NCI-H1694 treated with DMSO at 0.1 percent for 48 hours (cell line): ENCODE data around the gene KLHDC8A.
A peak's percentile ranks its signal among the peaks of the same experiment; 100 is the strongest.
"Not testable (repeated sequence)": the region's sequence is repeated elsewhere in the genome, so short reads cannot be mapped to it uniquely, and the experiment has no call there.

Experiments
- DNase-seq: peaks from one replicate; lab custom pipeline; 2025; lab: John Stamatoyannopoulos, UW

The KLHDC8A gene

GRCh38 chr1:205371871-205372660, 15.3 kb upstream of the KLHDC8A start:
- DNase-seq = no peak

GRCh38 chr1:205370780-205371179, 14.1 kb upstream of the KLHDC8A start:
- DNase-seq = no peak

- DNase-seq = no peak
Observed at GRCh38 chr1:205369701-205370123, 13.0 kb upstream of the KLHDC8A start.

- DNase-seq = no peak
Observed at GRCh38 chr1:205368478-205368877, 11.8 kb upstream of the KLHDC8A start.

- no peak for DNase-seq
Observed at GRCh38 chr1:205365945-205366463, 9.3 kb upstream of the KLHDC8A start.

GRCh38 chr1:205365086-205365485, 8.4 kb upstream of the KLHDC8A start:
- DNase-seq = not testable (repeated sequence)

GRCh38 chr1:205360891-205361290, 4.2 kb upstream of the KLHDC8A start:
- no peak for DNase-seq

GRCh38 chr1:205359771-205360565, 3.2 kb upstream of the KLHDC8A start:
- no peak for DNase-seq

GRCh38 chr1:205358579-205358978, 1.9 kb upstream of the KLHDC8A start:
- DNase-seq = no peak

GRCh38 chr1:205357567-205357966, 845 bp upstream of the KLHDC8A start:
- DNase-seq = no peak

- DNase-seq = no peak
Observed at GRCh38 chr1:205355075-205355453, 1.7 kb downstream of the KLHDC8A start.

GRCh38 chr1:205354259-205355074, 2.3 kb downstream of the KLHDC8A start:
- peak; percentile 64 for DNase-seq

- DNase-seq = no peak
Observed at GRCh38 chr1:205353612-205354011, 3.1 kb downstream of the KLHDC8A start.

- DNase-seq = no peak
Observed at GRCh38 chr1:205353191-205353590, 3.5 kb downstream of the KLHDC8A start.

GRCh38 chr1:205351984-205352713, 4.6 kb downstream of the KLHDC8A start:
- peak; percentile 98 for DNase-seq

GRCh38 chr1:205350691-205351141, 6.0 kb downstream of the KLHDC8A start:
- DNase-seq = peak; percentile 78

- DNase-seq = no peak
Observed at GRCh38 chr1:205350124-205350523, 6.6 kb downstream of the KLHDC8A start.

- DNase-seq = peak; percentile 15
Observed at GRCh38 chr1:205348554-205349487, 7.9 kb downstream of the KLHDC8A start.

- DNase-seq = no peak
Observed at GRCh38 chr1:205346956-205347574, 9.7 kb downstream of the KLHDC8A start.

GRCh38 chr1:205345761-205346160, 11.0 kb downstream of the KLHDC8A start:
- no peak for DNase-seq
